ENCODE results near the gene NUP98. TPM values are rescaled to one million over a fixed set of nuclear protein-coding genes. Genes with fewer than 3 reads are reported as not detected.

NUP98 gene
- total and polyA plus RNA-seq, 4 donors, result 10.9 to 75.0 (median 43.9) TPM

DNA sequence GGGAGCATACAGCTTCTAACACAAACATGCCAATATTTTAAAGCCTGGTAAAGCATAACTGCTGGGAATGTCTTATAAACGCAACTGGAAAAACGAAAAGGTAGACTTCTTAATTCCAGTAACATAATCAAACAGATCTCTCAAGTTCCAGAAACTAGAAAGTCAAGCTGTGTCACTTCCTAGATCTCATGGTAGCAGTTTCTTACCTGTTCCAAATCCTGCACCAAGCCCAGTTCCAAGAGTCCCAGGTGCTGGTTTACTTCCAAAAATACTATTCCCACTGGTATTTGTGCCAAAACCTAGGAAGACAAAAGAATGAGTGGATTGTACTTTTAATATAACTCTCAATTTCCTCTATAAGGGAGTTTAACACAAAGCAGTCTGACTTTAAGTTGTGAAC is 44.2 kb downstream of the NUP98 start:
- H3K27me3 ChIP-seq (ENCODE audit: control insufficient read depth in 4 of 4, insufficient read depth in 4 of 4, low read length in 3 of 4), result no peaks in the 10 kb centered on the region
- DNase-seq (ENCODE audit: low spot score), result no peak
- no peak overlapping the region for H3K4me3 ChIP-seq (ENCODE audit: low read depth in 1 of 3, low read length in 3 of 3)
- H3K9ac ChIP-seq (ENCODE audit: low read depth in 1 of 2, low read length in 2 of 2), result no peak overlapping the region
- H3K27ac ChIP-seq (ENCODE audit: low read depth in 1 of 2, low read length in 2 of 2), result no peak overlapping the region
- H3K36me3 ChIP-seq (ENCODE audit: control insufficient read depth in 4 of 4, insufficient read depth in 3 of 4, low read depth in 1 of 4, low read length in 3 of 4), result peaks cover 22 to 40% (median 33%) of the 10 kb centered on the region in 4 donors
- TF ChIP-seq RXRA (IDR thresholded peaks at IDR 0.05) (no peak), TAF1 (conservative IDR thresholded peaks at IDR 0.05) (no peak), EGR1 (IDR thresholded peaks at IDR 0.05; ENCODE audit: low read depth in 2 of 2) (no peak), NR2F2 (IDR thresholded peaks at IDR 0.05) (no peak), HNF4G (IDR thresholded peaks at IDR 0.05) (no peak), FOXA2 (IDR thresholded peaks at IDR 0.05) (no peak), RAD21 (IDR thresholded peaks at IDR 0.05) (no peak), YY1 (IDR thresholded peaks at IDR 0.05) (no peak), GABPA (IDR thresholded peaks at IDR 0.05 in 1 of 2, conservative IDR thresholded peaks at IDR 0.05 in 1 of 2) (no peak), HNF4A (conservative IDR thresholded peaks at IDR 0.05) (no peak), SP1 (IDR thresholded peaks at IDR 0.05) (no peak), REST (IDR thresholded peaks at IDR 0.05) (no peak), ATF3 (IDR thresholded peaks at IDR 0.05) (no peak), FOXA1 (IDR thresholded peaks at IDR 0.05) (no peak), JUND (IDR thresholded peaks at IDR 0.05) (no peak)
- TF ChIP-seq, protein P1, sequence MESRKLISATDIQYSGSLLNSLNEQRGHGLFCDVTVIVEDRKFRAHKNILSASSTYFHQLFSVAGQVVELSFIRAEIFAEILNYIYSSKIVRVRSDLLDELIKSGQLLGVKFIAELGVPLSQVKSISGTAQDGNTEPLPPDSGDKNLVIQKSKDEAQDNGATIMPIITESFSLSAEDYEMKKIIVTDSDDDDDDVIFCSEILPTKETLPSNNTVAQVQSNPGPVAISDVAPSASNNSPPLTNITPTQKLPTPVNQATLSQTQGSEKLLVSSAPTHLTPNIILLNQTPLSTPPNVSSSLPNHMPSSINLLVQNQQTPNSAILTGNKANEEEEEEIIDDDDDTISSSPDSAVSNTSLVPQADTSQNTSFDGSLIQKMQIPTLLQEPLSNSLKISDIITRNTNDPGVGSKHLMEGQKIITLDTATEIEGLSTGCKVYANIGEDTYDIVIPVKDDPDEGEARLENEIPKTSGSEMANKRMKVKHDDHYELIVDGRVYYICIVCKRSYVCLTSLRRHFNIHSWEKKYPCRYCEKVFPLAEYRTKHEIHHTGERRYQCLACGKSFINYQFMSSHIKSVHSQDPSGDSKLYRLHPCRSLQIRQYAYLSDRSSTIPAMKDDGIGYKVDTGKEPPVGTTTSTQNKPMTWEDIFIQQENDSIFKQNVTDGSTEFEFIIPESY (IDR thresholded peaks at IDR 0.05), result no peak
- TF ChIP-seq, protein P2, sequence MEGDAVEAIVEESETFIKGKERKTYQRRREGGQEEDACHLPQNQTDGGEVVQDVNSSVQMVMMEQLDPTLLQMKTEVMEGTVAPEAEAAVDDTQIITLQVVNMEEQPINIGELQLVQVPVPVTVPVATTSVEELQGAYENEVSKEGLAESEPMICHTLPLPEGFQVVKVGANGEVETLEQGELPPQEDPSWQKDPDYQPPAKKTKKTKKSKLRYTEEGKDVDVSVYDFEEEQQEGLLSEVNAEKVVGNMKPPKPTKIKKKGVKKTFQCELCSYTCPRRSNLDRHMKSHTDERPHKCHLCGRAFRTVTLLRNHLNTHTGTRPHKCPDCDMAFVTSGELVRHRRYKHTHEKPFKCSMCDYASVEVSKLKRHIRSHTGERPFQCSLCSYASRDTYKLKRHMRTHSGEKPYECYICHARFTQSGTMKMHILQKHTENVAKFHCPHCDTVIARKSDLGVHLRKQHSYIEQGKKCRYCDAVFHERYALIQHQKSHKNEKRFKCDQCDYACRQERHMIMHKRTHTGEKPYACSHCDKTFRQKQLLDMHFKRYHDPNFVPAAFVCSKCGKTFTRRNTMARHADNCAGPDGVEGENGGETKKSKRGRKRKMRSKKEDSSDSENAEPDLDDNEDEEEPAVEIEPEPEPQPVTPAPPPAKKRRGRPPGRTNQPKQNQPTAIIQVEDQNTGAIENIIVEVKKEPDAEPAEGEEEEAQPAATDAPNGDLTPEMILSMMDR (IDR thresholded peaks at IDR 0.05; ENCODE audit: low read depth, low read length, missing input control), result no peak
- TF ChIP-seq, protein P3, sequence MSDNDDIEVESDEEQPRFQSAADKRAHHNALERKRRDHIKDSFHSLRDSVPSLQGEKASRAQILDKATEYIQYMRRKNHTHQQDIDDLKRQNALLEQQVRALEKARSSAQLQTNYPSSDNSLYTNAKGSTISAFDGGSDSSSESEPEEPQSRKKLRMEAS (IDR thresholded peaks at IDR 0.05), result no peak
- WGBS, result 84% methylated on average over 2 of the region's 2 CpGs
- no peaks in the 10 kb centered on the region for H3K9me3 ChIP-seq (ENCODE audit: control insufficient read depth in 4 of 4, low read length in 3 of 4)
- peaks cover 0 to 5% (median 3%) of the 10 kb centered on the region in 4 donors for H3K4me1 ChIP-seq (ENCODE audit: control insufficient read depth in 4 of 4, insufficient read depth in 4 of 4, low read length in 3 of 4)
